COLO829 (cell line): ENCODE data around the gene SLC45A1.
A peak's percentile ranks its signal among the peaks of the same experiment; 100 is the strongest.
"Not testable (repeated sequence)": the region's sequence is repeated elsewhere in the genome, so short reads cannot be mapped to it uniquely, and the experiment has no call there.

Experiments
- DNase-seq: peaks from one replicate; pipeline ENCODE4 v3.0.0; 2012; ENCODE audit warnings: low spot score

Gene SLC45A1

DNA sequence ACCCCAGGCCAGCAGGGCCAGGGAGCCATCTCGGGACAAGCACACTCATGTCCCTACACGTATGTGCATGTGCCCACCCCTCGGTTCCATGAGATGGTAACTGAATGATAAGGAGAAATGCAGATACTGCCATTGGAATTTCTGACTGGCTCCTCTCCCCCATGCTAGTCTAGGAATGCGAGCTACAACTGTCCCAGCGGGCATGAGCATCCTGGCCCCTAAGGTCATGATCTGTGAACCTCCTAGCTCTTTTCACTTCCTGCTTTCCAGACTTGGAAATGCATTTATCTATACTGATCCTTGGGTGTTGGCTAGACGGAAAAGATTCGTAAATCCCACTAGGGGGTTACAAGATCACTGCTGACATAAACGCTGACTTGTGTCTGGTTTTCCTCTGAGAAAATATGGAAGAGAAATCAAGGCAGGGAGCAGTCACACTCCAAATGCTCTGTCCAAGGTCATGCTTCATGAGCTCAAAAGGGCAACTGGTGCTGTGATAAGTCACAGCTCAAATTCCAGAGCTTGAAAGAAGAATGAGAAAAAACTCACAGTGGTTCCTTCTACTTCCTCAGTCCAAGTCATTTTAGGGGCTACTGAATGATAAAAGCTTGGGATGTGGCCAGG is 49.8 kb downstream of the SLC45A1 start:
- DNase-seq, result no peak

DNA sequence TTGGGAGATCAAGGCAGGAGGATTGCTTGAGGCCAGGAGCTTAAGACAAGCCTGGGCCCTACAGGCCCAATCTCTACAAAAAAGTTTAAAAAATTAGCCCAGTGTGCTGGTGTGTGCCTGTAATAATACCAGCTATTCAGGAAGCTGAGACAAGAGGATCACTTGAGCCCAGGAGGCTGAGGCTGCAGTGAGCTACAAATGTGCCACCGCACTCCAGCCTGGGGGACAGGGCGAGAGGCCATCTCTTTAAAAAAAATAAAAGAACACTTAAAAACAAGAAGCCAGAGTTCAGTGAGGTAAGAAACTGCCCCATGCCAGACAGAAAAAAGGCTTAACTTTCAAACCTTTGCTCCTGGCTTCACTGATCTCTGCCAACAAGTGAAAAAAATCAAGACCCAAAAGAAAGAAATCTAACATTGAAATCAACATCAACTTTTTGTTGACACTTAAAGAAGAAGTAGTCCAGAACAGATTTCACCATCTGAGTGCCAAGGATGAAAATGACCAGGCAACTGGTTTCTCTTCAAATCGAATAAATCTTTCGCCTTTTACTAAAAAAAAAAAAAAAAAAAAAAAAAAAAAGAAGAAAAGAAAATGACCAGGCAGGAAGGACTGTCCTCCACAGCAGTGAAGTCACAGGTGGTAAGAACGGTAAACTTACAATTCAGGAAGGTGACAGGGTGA is 51.2 kb downstream of the SLC45A1 start:
- no peak for DNase-seq

DNA sequence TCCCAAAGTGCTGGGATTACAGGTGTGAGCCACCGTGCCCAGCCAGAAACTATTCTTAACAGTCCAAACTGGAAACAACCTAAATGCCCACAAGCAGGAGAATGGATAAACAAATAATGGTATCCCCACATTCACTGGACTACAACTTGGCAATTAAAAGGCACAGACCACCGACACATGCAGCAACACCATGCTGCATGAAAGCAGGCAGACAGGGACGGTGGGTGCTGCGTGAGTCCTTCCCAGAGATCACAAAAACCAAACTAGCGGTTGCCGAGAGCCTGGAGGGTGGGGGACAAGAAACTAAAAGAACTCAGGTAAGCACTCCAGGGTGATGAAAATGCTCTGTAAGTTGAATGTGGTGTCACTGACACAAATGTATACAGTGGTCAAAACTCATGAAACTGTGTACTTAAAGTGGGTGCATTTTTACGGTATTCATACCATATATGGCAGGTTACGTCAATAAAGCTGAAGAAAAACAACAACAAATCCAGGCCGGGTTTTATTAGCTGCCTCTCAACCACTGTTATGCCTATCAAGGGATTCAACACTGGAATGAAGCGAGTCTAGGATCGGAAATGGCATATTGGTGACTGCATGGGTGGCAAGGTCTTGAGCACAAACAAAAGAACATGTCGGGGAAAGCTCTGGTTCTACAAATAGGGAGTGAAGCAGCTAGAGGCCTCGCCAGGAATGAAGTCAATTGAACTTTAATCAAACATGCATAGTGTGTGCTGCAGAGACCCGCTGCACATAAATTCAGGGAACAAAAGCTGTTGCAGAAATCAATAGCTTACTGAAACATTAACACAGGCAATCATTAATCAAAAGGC is 52.4 kb downstream of the SLC45A1 start:
- DNase-seq, result no peak

DNA sequence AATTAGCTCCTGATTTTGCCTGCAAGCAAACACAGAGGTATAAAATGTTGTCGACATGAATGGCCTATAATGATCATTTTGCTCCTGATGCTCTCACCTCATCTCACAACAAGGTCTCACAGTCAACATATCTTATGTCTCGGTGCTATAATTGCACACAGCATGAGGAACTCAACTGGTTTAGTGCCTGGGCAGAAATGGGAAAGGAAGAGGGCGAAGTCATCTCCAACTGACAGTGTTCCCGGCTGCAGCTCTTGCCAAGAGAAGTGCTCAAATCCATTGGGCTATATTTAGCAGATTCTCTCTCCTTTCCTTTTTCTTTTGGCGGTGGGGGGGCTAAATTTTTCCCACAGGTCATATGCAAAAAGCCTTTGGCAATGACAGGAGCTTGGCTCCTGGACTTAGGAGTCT is 53.0 kb downstream of the SLC45A1 start:
- no peak for DNase-seq

DNA sequence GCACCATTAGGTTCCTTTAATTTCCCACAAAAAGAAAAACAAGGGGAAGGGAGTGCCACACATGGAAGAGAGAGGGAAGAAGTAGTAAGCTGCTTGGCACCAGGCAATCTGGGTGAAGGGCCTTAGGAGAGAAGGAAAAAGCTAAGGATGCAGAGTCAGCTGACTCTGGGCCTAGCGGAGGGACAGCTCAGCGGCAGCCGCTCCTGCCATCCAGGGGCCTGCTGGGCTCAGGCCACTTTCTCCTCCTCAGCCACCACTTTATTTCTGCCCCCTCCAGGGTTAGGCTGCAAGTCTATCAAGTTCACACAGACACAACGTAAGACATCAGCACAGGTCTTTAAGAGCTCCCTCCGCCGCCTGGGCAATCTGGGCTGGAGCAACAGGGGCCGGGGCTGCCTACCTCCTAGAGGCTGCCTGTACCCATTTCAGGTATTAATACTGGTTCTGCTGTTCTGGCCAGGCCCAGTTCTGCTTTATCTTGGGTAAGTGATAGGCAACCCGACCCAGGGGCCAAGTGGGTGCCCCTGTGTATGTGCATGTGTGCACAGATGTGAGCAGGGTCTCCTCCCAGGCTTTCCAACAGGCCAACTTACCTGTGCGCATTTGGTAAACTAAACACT is 53.6 kb downstream of the SLC45A1 start:
- no peak for DNase-seq

DNA sequence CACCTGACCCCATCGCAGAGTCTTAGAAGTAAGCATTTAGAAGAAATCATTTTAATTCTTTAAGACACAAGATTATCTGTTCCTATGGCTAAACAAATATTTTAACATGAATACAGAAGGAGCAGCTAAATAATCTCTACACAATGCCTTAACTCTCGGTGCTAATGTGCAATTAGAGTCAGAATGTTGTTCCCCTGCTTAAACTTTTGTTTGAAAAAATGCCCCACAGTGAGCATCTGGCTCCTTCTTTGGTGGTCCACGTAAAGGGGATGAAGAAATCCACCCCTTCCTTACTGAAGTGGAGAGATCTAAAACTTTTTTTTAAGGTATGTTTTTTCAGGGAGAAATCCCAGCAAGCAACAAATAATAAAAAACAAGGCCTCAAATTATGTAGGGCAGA is 55.2 kb downstream of the SLC45A1 start:
- no peak for DNase-seq

DNA sequence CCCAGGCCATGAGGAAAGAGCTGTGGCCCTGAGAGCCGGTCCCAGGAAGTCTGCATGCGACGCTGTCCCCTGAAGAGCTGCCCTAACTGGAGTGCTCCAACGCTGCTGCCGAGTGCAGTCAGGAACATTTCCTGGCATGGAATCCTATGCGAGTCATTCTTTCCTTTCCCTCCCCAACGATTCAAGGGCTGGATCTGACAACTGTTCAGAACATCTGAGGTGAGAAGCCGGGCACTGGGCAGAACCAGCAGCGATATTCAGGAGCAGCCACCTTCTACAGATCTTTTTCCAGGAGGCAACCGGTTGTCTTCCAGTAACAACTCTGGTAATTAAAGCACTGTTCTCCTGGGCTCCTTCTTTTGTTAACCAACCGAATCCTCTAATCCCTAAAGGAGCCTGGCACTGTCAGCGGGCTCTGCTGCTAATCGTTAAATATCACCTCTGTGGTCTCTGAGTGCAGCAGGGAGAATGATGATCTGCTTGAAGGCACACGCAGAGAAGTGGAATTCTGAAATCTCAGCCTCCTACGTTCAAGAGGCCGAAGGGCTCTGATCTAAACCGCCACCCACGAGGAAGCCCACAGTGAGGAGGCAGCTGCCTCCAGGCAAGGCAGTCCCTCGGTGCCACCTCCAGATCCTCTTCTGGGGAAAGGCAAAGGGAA is 55.8 kb downstream of the SLC45A1 start:
- peak; percentile 40 for DNase-seq

DNA sequence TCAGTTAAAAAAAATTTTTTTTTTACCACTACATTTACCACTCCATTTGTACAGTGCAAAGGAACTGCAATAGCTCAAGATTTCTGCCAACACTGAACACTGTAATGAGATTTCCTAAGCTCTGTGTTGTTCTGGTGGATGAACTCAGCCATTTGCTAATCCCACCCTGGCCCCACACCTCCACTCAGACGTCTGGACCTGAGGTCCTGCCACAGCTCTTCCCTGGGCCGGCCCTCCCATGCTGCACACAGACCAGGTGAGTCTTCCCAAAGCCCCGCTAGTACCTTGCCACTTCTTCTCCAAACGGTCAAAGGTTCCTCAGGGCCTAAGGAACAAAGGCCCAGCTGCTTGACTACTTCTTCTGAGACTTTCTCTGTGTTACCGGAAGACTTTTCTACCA is 56.4 kb downstream of the SLC45A1 start:
- DNase-seq, result no peak

DNA sequence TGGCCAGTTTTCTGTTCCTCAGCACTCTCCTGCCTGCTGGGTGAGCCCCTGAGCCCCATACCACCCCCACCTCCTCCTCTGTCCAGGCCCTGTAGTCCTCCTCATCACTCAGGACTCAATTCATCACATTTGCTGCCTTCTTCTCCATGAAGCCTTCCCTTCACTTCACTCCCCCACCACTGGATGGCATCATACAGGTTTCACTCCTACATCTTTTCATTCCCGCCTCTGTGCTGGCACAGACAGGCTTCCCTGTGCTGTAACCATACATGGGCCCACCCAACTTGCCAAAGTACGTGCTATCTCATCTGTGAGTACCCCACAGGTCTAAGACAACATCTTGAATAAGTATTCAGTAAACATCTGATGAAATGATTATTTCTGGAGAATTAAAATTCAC is 56.9 kb downstream of the SLC45A1 start:
- peak; percentile 32 for DNase-seq

DNA sequence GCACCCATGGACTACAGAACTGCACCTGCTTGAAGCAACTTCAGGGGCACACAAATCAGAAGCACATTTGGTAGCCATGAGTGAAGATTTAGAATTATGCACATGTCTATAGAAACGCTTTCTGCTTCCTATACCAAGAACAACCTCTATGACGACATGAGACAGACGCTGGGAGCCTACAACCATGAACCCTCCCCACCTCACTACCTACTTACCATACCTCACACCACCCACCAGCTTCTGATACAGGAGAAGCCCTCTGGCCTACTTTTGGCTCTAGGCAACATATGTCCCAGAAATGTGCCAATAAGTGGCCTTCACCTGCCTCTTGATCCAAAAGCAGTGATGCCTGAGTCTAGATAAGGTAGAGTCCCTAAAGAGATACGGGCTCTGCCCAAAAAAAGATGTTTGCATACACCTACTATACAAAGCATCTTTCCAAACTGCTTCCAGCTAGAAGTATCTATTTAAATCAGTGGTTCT is 58.5 kb downstream of the SLC45A1 start:
- DNase-seq, result no peak

DNA sequence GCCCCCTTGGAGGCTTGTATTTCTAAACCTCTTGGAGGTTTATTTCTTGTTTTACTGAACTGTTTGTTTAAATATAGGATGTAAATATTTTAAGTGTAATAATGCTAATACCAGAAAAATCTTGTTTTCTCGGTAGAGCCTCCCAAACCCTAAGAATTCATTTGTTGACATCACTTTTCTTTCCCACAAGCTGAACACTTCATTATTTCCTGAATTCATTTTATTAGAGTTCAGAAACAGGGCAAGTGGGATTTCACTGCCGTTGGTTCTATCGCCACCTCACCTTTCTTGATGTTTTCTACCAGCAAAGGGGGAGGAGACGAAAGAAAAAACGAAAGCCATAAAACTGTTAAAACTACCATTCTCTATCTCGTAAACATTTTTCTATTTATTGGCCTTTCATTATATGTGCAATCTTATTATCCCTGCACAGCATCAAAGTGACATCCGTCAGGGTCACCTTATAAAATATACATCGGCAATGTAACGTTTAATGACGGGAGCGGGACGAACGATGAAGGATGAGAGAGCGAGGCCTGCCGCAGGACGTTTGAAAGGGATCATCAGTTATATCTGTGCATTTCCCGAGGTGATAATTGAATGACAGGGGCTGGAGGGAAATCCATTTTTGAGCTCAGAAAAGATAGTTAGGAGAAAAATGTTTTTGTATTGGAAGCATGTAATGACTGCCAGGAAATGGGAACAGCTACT is 59.5 kb downstream of the SLC45A1 start:
- DNase-seq, result no peak

DNA sequence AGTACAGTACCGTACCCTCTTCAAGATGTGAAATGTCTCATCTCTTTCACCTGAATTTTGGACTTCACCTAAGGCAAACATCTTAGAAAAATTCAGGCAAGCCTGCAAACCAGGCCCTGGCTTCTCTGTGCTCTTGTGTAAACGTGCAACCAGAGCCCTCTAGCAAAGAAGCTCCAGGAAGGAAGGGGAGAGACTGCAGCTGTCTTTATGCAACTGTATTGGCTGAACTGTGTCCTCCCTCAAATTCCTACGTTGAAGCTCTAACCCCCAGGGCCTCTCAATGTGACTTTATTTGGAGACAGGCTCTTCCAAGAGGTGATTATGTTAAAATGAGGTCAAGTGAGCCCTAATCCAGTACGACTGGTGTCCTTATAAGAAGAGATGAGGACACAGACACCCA is 60.3 kb downstream of the SLC45A1 start:
- no peak for DNase-seq

DNA sequence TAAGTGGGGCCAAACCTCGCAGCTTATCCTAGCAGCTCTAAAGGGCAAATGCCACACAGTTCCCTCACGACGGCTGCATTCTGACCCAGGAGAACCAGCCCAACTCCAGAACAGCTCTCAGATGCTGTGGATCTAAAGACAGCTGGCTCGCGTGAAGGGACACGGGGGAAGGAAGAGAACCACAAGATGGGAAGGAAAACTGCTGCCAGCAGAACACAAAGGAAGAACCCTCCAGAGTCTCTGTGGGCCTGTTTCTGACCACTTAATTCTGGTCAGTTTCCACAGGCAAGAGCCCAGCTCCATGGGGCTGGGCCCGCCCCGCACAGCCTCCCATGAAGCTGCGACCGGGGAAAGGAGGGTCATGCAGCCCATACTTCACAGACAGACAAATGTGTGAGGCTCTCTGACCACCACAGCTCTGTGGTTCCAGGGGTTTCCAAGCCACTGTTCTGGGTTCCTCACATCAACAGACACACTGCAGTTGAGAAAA is 61.1 kb downstream of the SLC45A1 start:
- DNase-seq, result no peak

DNA sequence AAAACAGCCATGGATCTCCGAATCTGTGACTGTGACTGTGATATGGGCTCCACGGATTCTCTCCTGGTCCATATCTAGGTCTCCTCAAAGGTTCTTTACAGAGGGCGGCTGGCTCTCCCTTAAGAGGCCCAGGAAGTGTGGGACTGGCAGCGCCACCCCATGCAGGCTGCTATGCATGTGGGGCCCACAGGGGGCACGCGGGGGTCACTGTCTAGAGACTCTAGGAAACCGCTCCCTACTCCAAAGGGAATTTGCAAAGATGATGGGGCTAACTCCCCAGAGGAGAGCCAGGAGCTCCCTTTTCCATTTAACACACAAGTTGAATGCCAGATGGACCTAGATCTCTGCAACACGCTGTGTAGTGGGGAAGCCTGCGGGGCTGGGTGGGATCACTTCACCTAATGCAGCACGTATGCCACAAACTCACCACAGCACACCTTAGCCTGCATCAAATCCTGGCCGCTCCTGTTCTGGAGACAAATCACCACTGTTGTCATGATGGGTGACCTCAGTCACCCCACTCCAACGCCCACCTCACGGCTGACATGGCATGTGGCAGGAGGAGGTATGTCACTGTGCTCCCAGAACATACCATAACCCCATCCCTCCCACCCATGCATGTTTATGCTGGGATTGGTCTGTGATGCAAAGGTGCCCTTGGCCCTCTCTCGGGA is 61.7 kb downstream of the SLC45A1 start:
- no peak for DNase-seq

DNA sequence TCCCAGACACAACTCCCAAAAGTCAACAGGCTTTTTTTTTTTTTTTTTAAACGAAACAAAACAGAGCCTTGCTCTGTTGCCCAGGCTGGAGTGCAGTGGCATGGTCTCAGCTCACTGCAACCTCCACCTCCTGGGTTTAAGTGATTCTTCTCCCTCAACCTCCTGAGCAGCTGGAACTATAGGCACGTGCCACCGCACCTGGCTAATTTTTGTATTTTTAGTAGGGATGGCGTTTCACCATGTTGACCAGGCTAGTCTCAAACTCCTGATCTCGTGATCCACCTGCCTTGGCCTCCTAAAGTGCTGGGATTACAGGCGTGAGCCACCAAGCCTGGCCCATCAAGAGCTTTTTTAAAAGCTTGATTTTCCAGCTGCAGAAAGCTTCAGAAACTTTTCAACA is 62.4 kb downstream of the SLC45A1 start:
- not testable (repeated sequence) for DNase-seq

DNA sequence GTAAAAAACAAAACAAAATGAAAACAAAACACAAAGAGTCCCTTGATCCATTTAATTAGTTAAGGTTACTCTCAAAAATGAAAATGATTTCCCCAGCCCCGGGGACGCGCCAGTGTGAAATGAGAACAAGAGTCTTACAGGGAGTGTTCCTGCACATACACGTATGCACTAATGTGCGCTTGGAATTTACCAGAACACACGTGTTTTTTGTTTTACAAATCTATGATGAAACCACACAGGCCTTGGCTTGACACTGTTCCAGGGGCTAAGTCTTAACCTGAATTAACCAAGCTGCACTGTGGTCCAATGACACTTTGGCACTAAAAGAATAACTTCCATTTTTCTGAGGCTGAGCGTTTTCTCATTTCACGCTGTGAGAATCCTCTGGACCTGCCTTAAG is 63.7 kb downstream of the SLC45A1 start:
- DNase-seq, result no peak

DNA sequence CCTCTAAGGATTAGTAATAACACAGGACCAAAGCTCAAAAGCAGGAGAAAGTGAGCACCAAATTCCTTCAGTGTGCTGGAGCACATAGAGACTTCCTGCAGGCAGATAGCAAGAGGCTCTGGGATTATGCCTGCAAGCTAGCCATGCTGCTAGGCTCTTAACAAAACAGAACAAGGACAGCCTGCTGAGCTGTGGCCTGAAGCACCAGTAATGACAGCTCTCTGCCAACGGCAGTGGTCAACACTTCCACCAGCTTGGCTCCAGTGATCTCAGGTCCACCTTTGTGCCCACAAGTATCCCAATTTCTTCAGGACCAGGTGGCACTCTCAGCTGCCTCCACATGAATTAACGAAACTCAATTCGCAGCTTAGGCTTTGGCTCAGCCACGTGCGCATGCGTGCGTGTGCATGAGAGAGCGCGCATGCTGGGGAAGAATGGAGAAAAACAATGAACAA is 64.2 kb downstream of the SLC45A1 start:
- no peak for DNase-seq

DNA sequence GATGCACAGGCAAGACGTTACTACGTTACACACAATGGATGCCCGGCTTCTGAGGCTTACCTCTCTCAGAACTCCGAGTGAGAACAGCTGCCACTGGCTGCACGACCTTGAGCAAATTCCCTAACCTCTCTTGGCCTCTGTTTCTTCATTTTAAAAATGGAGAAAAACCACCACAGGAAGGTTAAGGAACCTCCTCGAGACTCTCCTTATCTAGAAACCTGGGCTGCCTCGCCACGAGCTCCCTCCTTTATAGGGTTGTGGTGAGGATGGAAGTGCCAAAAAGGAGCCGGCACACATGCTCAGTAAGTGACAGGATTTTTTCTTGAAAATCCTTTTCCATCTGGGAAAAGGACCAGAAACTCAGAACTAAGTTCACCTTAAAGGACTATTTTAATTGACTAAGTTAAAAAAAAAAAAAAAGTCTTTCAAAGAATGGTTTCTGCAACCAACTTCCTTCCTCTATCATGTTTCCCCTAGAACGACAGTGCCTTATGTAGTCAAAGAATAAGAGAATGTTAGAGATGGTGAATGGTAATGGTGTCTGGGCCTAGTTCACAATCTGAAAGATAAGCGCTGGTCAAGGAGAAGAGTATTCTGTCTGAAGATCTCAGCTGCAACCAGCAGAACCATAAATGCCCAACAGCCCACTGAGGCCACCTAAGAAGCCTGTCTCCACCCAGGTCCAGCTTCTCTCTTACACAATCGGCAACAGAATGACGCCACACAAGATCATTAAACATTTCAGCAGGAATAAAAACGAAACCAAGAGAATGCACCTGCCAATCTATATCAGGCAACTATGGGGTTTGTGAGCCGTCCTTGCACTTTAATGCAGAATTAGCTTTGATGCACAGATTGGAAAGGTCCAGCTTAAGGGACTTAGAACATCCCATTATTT is 64.9 kb downstream of the SLC45A1 start:
- no peak for DNase-seq

DNA sequence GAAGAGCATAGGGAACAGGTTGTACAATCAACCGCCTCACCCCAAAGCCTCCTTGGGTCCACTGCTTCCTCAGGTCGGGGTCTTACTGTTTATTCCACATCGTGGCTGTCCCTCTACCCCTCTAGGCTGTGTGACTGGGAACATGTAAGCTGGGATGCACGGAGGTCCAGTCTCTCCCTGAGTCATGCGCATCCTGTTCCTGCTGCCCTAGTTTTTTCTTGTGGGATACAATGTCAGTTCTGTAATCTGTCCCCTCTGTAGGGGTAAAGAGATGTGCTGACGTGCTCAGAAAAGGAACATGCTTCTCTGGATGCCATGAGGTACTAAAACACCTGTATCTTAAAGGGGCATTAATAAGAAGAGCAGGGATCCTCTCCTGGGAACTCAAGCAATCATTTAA is 66.2 kb downstream of the SLC45A1 start:
- no peak for DNase-seq

DNA sequence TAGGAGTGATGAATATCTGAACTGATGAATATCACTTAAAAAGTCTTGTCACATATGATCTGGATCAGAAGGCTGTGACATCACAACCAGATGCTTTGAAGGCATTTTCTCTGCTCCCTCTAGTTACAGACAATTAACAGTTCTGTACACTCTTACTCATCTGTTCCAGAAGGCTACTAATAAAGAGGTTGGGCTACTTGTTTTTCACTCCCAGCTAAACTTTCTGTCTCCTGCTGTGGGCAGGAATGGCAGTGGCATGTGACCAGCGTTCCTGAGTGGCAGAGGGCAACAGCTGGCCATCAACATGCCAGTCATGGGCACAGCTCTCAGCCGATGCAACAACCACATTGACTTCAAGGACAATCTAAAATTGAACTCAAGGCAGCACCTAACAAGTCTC is 66.7 kb downstream of the SLC45A1 start:
- no peak for DNase-seq
